Measurements from ENCODE around the gene SMURF1. TPM values are rescaled to one million over a fixed set of nuclear protein-coding genes. Genes with fewer than 3 reads are reported as not detected.

SMURF1 gene
- total RNA-seq, 4 donors from 2014 or later: 28.2 to 35.4 (median 31.1) TPM

GRCh38 chr7:99030457-99030856 lies 113.5 kb downstream of the SMURF1 start:
- peaks cover 0 to 4% (median 0%) of the 10 kb centered on the region in 4 donors for H3K9me3 ChIP-seq
- no peak overlapping the region for H3K4me3 ChIP-seq
- WGBS, 2 donors: 88 to 94% methylated on average over 6 of the region's 6 CpGs
- DNase-seq (ENCODE audit: low spot score in 2 of 2): no peak
- no peaks in the 10 kb centered on the region for H3K27me3 ChIP-seq
- H3K36me3 ChIP-seq: peaks cover 10 to 85% (median 23%) of the 10 kb centered on the region in 3 donors
- peaks cover 0 to 32% (median 2%) of the 10 kb centered on the region in 4 donors for H3K4me1 ChIP-seq
- TF ChIP-seq CTCF (IDR thresholded peaks at IDR 0.05): no peak
- no peak for TF ChIP-seq EP300 (IDR thresholded peaks at IDR 0.05)
- no peak for TF ChIP-seq POLR2A (IDR thresholded peaks at IDR 0.05)
- H3K27ac ChIP-seq: peak overlapping the region; percentile 57 to 87 (median 72)

- 83% methylated on average over 9 of the region's 9 CpGs for WGBS, 2 donors
- no peak for DNase-seq (ENCODE audit: low spot score in 2 of 2)
These were observed 114.2 kb downstream of the SMURF1 start for GRCh38 chr7:99029466-99030435.

GRCh38 chr7:99028261-99028973 lies 115.5 kb downstream of the SMURF1 start:
- Histone ChIP-seq H3K36me3 (peaks cover 10 to 64% (median 15%) of the 10 kb centered on the region in 3 donors), H3K4me1 (peaks cover 0 to 43% (median 2%) of the 10 kb centered on the region in 4 donors), H3K27me3 (no peaks in the 10 kb centered on the region), H3K27ac (peak overlapping the region in 2 of 4 donors; percentile 82 to 87), H3K4me3 (no peak overlapping the region), H3K9me3 (peaks cover 0 to 4% (median 0%) of the 10 kb centered on the region in 4 donors)
- no peak for DNase-seq (ENCODE audit: low spot score in 2 of 2)
- TF ChIP-seq CTCF (IDR thresholded peaks at IDR 0.05) (no peak), EP300 (IDR thresholded peaks at IDR 0.05) (no peak), POLR2A (IDR thresholded peaks at IDR 0.05) (no peak)
- WGBS, 2 donors: 94 to 95% methylated on average over 27 of the region's 27 CpGs

More at GRCh38 chr7:99029466-99030435, 114.2 kb downstream of the SMURF1 start:
- Histone ChIP-seq H3K9me3 (peaks cover 0 to 4% (median 0%) of the 10 kb centered on the region in 4 donors), H3K4me1 (peaks cover 0 to 37% (median 2%) of the 10 kb centered on the region in 4 donors), H3K36me3 (peaks cover 10 to 78% (median 22%) of the 10 kb centered on the region in 3 donors), H3K27me3 (no peaks in the 10 kb centered on the region), H3K4me3 (no peak overlapping the region), H3K27ac (peak overlapping the region in 3 of 4 donors; percentile 62 to 87 (median 82))
- TF ChIP-seq EP300 (IDR thresholded peaks at IDR 0.05): no peak
- no peak for TF ChIP-seq POLR2A (IDR thresholded peaks at IDR 0.05)
- no peak for TF ChIP-seq CTCF (IDR thresholded peaks at IDR 0.05)

GRCh38 chr7:99027841-99028240 lies 116.1 kb downstream of the SMURF1 start:
- peaks cover 0 to 43% (median 2%) of the 10 kb centered on the region in 4 donors for H3K4me1 ChIP-seq
- peaks cover 0 to 4% (median 0%) of the 10 kb centered on the region in 4 donors for H3K9me3 ChIP-seq
- WGBS, 2 donors: 91 to 95% methylated on average over 14 to 20 of the region's 20 CpGs
- TF ChIP-seq CTCF (IDR thresholded peaks at IDR 0.05) (no peak), EP300 (IDR thresholded peaks at IDR 0.05) (no peak), POLR2A (IDR thresholded peaks at IDR 0.05) (no peak)
- H3K36me3 ChIP-seq: peaks cover 9 to 59% (median 13%) of the 10 kb centered on the region in 3 donors
- H3K27ac ChIP-seq: no peak overlapping the region
- DNase-seq (ENCODE audit: low spot score in 2 of 2): no peak
- H3K4me3 ChIP-seq: no peak overlapping the region
- H3K27me3 ChIP-seq: no peaks in the 10 kb centered on the region
